A673 (cell line): Measurements from ENCODE around the gene NBEA. TPM values are rescaled to one million over a fixed set of nuclear protein-coding genes. Genes with fewer than 3 reads are reported as not detected.

Source experiments
- BruUV-seq: library from RNA; stranded (reverse); fragments of 400-500 nt; replicated peaks from 2 replicates; lab custom pipeline; 2021; lab: Mats Ljungman, UMichigan
- CTCF ChIA-PET: fragments of 300-600 bp; sonication (Branson Sonifier 250); formaldehyde crosslinking; loops from one replicate; lab custom pipeline; 2022; ENCODE audit warnings: antibody characterized with exemption; lab: Charles Lee
- POLR2A ChIA-PET: fragments of 300-600 bp; sonication (Branson Sonifier 250); formaldehyde crosslinking; loops from one replicate; lab custom pipeline; 2022; ENCODE audit warnings: antibody characterized with exemption; ENCODE audit not compliant: low non-redundant PET; lab: Charles Lee
- DNase-seq: peaks from one replicate; pipeline ENCODE4 v3.0.0-alpha.2; 2015; ENCODE audit warnings: low spot score
- H3K27ac ChIP-seq: fragments of 200-600 bp; sonication (generic); 2 replicates; pipeline ENCODE4 v1.5.1; 2016; ENCODE audit warnings: mixed run types, low read depth, mild to moderate bottlenecking, mixed read lengths, antibody characterized with exemption, low read length; ENCODE audit not compliant: poor library complexity, severe bottlenecking
- H3K27me3 ChIP-seq: fragments of 200-600 bp; sonication (generic); replicated peaks from 2 replicates; pipeline ENCODE4 v1.6.1; 2017; ENCODE audit warnings: mixed run types, low read depth, mild to moderate bottlenecking, mixed read lengths, antibody characterized with exemption, low read length; ENCODE audit not compliant: insufficient read depth, poor library complexity
- H3K36me3 ChIP-seq: fragments of 200-600 bp; sonication (generic); 2 replicates; pipeline ENCODE4 v1.6.1; 2016; ENCODE audit warnings: mixed run types, mild to moderate bottlenecking, mixed read lengths, antibody characterized with exemption, low read length; ENCODE audit not compliant: insufficient read depth, poor library complexity, severe bottlenecking
- H3K4me1 ChIP-seq: fragments of 200-600 bp; sonication (generic); 2 replicates; pipeline ENCODE4 v1.6.1; 2017; ENCODE audit warnings: mixed run types, mild to moderate bottlenecking, mixed read lengths, antibody characterized with exemption, low read length; ENCODE audit not compliant: insufficient read depth, poor library complexity, severe bottlenecking
- H3K4me3 ChIP-seq: fragments of 200-600 bp; sonication (generic); 2 replicates; pipeline ENCODE4 v1.5.1; 2016; ENCODE audit warnings: low read depth, mixed run types, mild to moderate bottlenecking, mixed read lengths, low read length; ENCODE audit not compliant: poor library complexity, severe bottlenecking
- H3K9me3 ChIP-seq: fragments of 200-600 bp; sonication (generic); 2 replicates; pipeline ENCODE4 v1.6.1; 2016; ENCODE audit warnings: mixed run types, low read depth, mild to moderate bottlenecking, mixed read lengths, antibody characterized with exemption, low read length; ENCODE audit not compliant: poor library complexity, severe bottlenecking
- EZH2 ChIP-seq: fragments of 200-600 bp; sonication (generic); IDR thresholded peaks from 2 replicates; pipeline ENCODE4 v1.6.1; 2017; ENCODE audit warnings: borderline replicate concordance, low read depth, mild to moderate bottlenecking, mixed read lengths, antibody characterized with exemption, low read length; ENCODE audit not compliant: poor library complexity, severe bottlenecking
- intact Hi-C: fragments of 100-400 bp; cut with micrococcal nuclease; formaldehyde crosslinking; loops from one replicate; pipeline ENCODE4 v1.10.0; 2022; ENCODE audit not compliant: unreplicated experiment
- total RNA-seq: library from RNA; stranded (reverse); gene quantifications from 2 replicates; pipeline ENCODE4 v1.2.3, GENCODE V29; 2021
- TF ChIP-seq, protein P1 (sequence below): fragments of 300-800, 200-600 bp; sonication (generic); conservative IDR thresholded peaks from 2 replicates; pipeline ENCODE4 v1.5.1; 2017; ENCODE audit warnings: low read depth, mild to moderate bottlenecking, antibody characterized with exemption, low read length, moderate library complexity, mixed read lengths

Gene NBEA
- total RNA-seq, 1 experiment from 2014 or later, result 4.2 TPM

GRCh38 chr13:35482527-35482926 is 540.5 kb downstream of the NBEA start:
- peaks cover 5% of the 10 kb centered on the region for H3K4me1 ChIP-seq
- no TSS peak for BruUV-seq
- DNase-seq, result no peak
- H3K36me3 ChIP-seq, result no peaks in the 10 kb centered on the region
- no peaks in the 10 kb centered on the region for H3K27me3 ChIP-seq
- TF ChIP-seq EZH2, result no peak
- TF ChIP-seq, protein P1, sequence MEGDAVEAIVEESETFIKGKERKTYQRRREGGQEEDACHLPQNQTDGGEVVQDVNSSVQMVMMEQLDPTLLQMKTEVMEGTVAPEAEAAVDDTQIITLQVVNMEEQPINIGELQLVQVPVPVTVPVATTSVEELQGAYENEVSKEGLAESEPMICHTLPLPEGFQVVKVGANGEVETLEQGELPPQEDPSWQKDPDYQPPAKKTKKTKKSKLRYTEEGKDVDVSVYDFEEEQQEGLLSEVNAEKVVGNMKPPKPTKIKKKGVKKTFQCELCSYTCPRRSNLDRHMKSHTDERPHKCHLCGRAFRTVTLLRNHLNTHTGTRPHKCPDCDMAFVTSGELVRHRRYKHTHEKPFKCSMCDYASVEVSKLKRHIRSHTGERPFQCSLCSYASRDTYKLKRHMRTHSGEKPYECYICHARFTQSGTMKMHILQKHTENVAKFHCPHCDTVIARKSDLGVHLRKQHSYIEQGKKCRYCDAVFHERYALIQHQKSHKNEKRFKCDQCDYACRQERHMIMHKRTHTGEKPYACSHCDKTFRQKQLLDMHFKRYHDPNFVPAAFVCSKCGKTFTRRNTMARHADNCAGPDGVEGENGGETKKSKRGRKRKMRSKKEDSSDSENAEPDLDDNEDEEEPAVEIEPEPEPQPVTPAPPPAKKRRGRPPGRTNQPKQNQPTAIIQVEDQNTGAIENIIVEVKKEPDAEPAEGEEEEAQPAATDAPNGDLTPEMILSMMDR, result no peak
- intact Hi-C loops, result no loop called here
- H3K4me3 ChIP-seq, result no peak overlapping the region
- H3K27ac ChIP-seq, result no peak overlapping the region
- no peaks in the 10 kb centered on the region for H3K9me3 ChIP-seq
- CTCF ChIA-PET, result no interaction called here
- POLR2A ChIA-PET, result no interaction called here

GRCh38 chr13:35483761-35484160 is 541.7 kb downstream of the NBEA start:
- H3K27me3 ChIP-seq, result no peaks in the 10 kb centered on the region
- H3K27ac ChIP-seq, result no peak overlapping the region
- intact Hi-C loops, result no loop called here
- H3K9me3 ChIP-seq, result no peaks in the 10 kb centered on the region
- no peak overlapping the region for H3K4me3 ChIP-seq
- POLR2A ChIA-PET, result no interaction called here
- TF ChIP-seq, protein P1, result no peak
- no peak for TF ChIP-seq EZH2
- CTCF ChIA-PET, result no interaction called here
- no TSS peak for BruUV-seq
- no peaks in the 10 kb centered on the region for H3K36me3 ChIP-seq
- peaks cover 5% of the 10 kb centered on the region for H3K4me1 ChIP-seq
- no peak for DNase-seq

- ChIA-PET CTCF (no interaction called here), POLR2A (no interaction called here)
- no TSS peak for BruUV-seq
- H3K9me3 ChIP-seq, result no peaks in the 10 kb centered on the region
- no peak overlapping the region for H3K4me3 ChIP-seq
- H3K4me1 ChIP-seq, result peaks cover 5% of the 10 kb centered on the region
- no peaks in the 10 kb centered on the region for H3K36me3 ChIP-seq
- no peak overlapping the region for H3K27ac ChIP-seq
- intact Hi-C loops, result no loop called here
- DNase-seq, result no peak
- no peaks in the 10 kb centered on the region for H3K27me3 ChIP-seq
- TF ChIP-seq EZH2, result no peak
- TF ChIP-seq, protein P1, result no peak
These were observed 542.3 kb downstream of the NBEA start for GRCh38 chr13:35484384-35484783.
